GM23338 (cell line): ENCODE results near the gene PEAK3. TPM values are rescaled to one million over a fixed set of nuclear protein-coding genes. Genes with fewer than 3 reads are reported as not detected.

Experiments
- ATAC-seq: fragments of 200-7000 bp; cut with Tn5 transposase; 3 replicates; pipeline ENCODE4 v1.9.1; 2020
- DNase-seq: peaks from one replicate; pipeline ENCODE4 v3.0.0-alpha.2; 2015; ENCODE audit warnings: low spot score
- H2AFZ ChIP-seq: fragments of 200-600 bp; sonication (generic); 2 replicates; pipeline ENCODE4 v1.8.0; 2016; ENCODE audit warnings: antibody characterized with exemption, mild to moderate bottlenecking, moderate library complexity
- H3F3A ChIP-seq: fragments of 200-600 bp; sonication (generic); replicated peaks from 2 replicates; pipeline ENCODE4 v1.8.0; 2017; ENCODE audit warnings: antibody characterized with exemption, mixed run types, low read depth
- H3K27ac ChIP-seq: fragments of 200-600 bp; sonication (generic); 2 replicates; pipeline ENCODE4 v1.6.1; 2016; ENCODE audit warnings: low read depth
- H3K27me3 ChIP-seq: fragments of 200-600 bp; sonication (generic); 2 replicates; pipeline ENCODE4 v1.8.0; 2016; ENCODE audit warnings: mild to moderate bottlenecking, mixed run types, moderate library complexity; ENCODE audit not compliant: insufficient read depth
- H3K36me3 ChIP-seq: fragments of 200-600 bp; sonication (generic); 2 replicates; pipeline ENCODE4 v1.8.0; 2016; ENCODE audit warnings: mild to moderate bottlenecking; ENCODE audit not compliant: insufficient read depth
- H3K4me1 ChIP-seq: fragments of 200-600 bp; sonication (generic); 2 replicates; pipeline ENCODE4 v1.8.0; 2016; ENCODE audit warnings: mild to moderate bottlenecking, moderate library complexity; ENCODE audit not compliant: insufficient read depth
- H3K4me2 ChIP-seq: fragments of 200-600 bp; sonication (generic); 2 replicates; pipeline ENCODE4 v1.7.1; 2017; ENCODE audit warnings: mixed run types
- H3K4me3 ChIP-seq: fragments of 200-600 bp; sonication (generic); 2 replicates; pipeline ENCODE4 v1.6.1; 2016; ENCODE audit warnings: mixed run types
- H3K79me2 ChIP-seq: fragments of 200-600 bp; sonication (generic); replicated peaks from 2 replicates; pipeline ENCODE4 v1.8.0; 2017; ENCODE audit warnings: mild to moderate bottlenecking; ENCODE audit not compliant: insufficient read depth
- H3K9me2 ChIP-seq: fragments of 200-600 bp; sonication (generic); 2 replicates; pipeline ENCODE4 v1.8.0; 2017; ENCODE audit not compliant: insufficient read depth
- H4K20me1 ChIP-seq: fragments of 200-600 bp; sonication (generic); replicated peaks from 2 replicates; pipeline ENCODE4 v1.8.0; 2017; ENCODE audit warnings: mild to moderate bottlenecking; ENCODE audit not compliant: insufficient read depth
- H3K27ac Mint-ChIP-seq: 2 replicates; pipeline ENCODE4 v1.8.0; 2020; ENCODE audit warnings: inconsistent platforms, mild to moderate bottlenecking, moderate library complexity, mixed read lengths
- H3K27me3 Mint-ChIP-seq: 3 replicates; pipeline ENCODE4 v1.8.0; 2022; ENCODE audit warnings: low read depth, mild to moderate bottlenecking, moderate library complexity, mixed read lengths, inconsistent platforms; ENCODE audit not compliant: insufficient read depth, poor library complexity
- H3K36me3 Mint-ChIP-seq: 3 replicates; pipeline ENCODE4 v1.8.0; 2021; ENCODE audit warnings: low read depth, mild to moderate bottlenecking, inconsistent platforms, moderate library complexity, mixed read lengths
- H3K4me1 Mint-ChIP-seq: 3 replicates; pipeline ENCODE4 v1.8.0; 2020; ENCODE audit warnings: mild to moderate bottlenecking, inconsistent platforms, mixed read lengths
- H3K4me3 Mint-ChIP-seq: 3 replicates; pipeline ENCODE4 v1.8.0; 2021; ENCODE audit warnings: moderate library complexity, mild to moderate bottlenecking, inconsistent platforms, mixed read lengths
- H3K9me3 Mint-ChIP-seq: 3 replicates; pipeline ENCODE4 v1.8.0; 2020; ENCODE audit warnings: moderate library complexity, mild to moderate bottlenecking, inconsistent platforms, mixed read lengths
- EZH2phosphoT487 ChIP-seq: fragments of 200-600 bp; sonication (generic); IDR thresholded peaks from one replicate; pipeline ENCODE4 v1.8.1; 2018; ENCODE audit warnings: antibody characterized with exemption; ENCODE audit not compliant: unreplicated experiment
- REST ChIP-seq: IDR thresholded peaks from one replicate; pipeline ENCODE4 v1.6.1; 2018; ENCODE audit warnings: antibody characterized with exemption; ENCODE audit not compliant: unreplicated experiment
- ZNF114 ChIP-seq: fragments of 250-450 bp; sonication (Bioruptor Pico); IDR thresholded peaks from 2 replicates; pipeline ENCODE4 v1.5.0; 2020; ENCODE audit warnings: mild to moderate bottlenecking, moderate library complexity
- ZNF462 ChIP-seq: fragments of 250-450 bp; sonication (Bioruptor Pico); IDR thresholded peaks from 2 replicates; pipeline ENCODE4 v1.5.0; 2020; ENCODE audit warnings: mild to moderate bottlenecking, moderate library complexity
- polyA plus RNA-seq: library from polyadenylated mRNA; unstranded; fragments of >200 nt; fragmentation: Nextera tagmentation; extraction: Ambion mirVana; gene quantifications from 2 replicates; pipeline ENCODE4 v1.2.1, GENCODE V29; 2016
- total RNA-seq: library from RNA; depleted of rRNA; stranded (reverse); fragments of >200 nt; shearing (Covaris generic); gene quantifications from 2 replicates; pipeline ENCODE4 v1.2.3, GENCODE V29; 2014

Gene PEAK3
- total and polyA plus RNA-seq, 2 experiments from 2014 or later: not detected

GRCh38 chr19:2319551-2319950, 37.6 kb upstream of the PEAK3 start (continued):
- no peak for TF ChIP-seq ZNF462
- no peak for TF ChIP-seq ZNF114 (CRISPR knock-in tag)
- TF ChIP-seq REST: no peak

GRCh38 chr19:2318923-2319322, 36.9 kb upstream of the PEAK3 start:
- Histone ChIP-seq H3K36me3 (no peaks in the 10 kb centered on the region), H3K9me2 (no peaks in the 10 kb centered on the region), H3K27ac (no peak overlapping the region), H4K20me1 (no peaks in the 10 kb centered on the region; the same call in 1 of the 2 replicates), H3K79me2 (no peaks in the 10 kb centered on the region), H2AFZ (no peak overlapping the region), H3K4me3 (no peak overlapping the region), H3K27me3 (no peaks in the 10 kb centered on the region), H3K4me2 (no peak overlapping the region), H3K4me1 (no peaks in the 10 kb centered on the region), H3F3A (no peaks in the 10 kb centered on the region)
- H3K9me3 Mint-ChIP-seq: peaks cover 6% of the 10 kb centered on the region; the same call in 1 of the 3 replicates
- H3K4me3 Mint-ChIP-seq: no peak overlapping the region
- ATAC-seq (no peak), DNase-seq (no peak)
- H3K27ac Mint-ChIP-seq: no peak overlapping the region
- no peaks in the 10 kb centered on the region; the same call in 2 of the 3 replicates for H3K4me1 Mint-ChIP-seq
- peaks cover 4% of the 10 kb centered on the region for H3K27me3 Mint-ChIP-seq
- H3K36me3 Mint-ChIP-seq: peaks cover 3% of the 10 kb centered on the region; the same call in 2 of the 3 replicates
- TF ChIP-seq EZH2phosphoT487: no peak
- no peak for TF ChIP-seq ZNF462
